HL-60 (cell line): Measurements from ENCODE around the gene GALK2.

ENCODE experiments used
- GABPA ChIP-seq: IDR thresholded peaks from 2 replicates; pipeline ENCODE4 v1.6.1; 2012; ENCODE audit warnings: low read depth
- POLR2AphosphoS5 ChIP-seq: IDR thresholded peaks from 2 replicates; pipeline ENCODE4 v1.6.1; 2012; ENCODE audit warnings: low read depth
- TF ChIP-seq, protein P1 (sequence below): IDR thresholded peaks from one replicate; pipeline ENCODE4 v1.5.1; 2011; ENCODE audit warnings: low read length, control low read depth, inconsistent platforms; ENCODE audit not compliant: insufficient read depth

DNA sequence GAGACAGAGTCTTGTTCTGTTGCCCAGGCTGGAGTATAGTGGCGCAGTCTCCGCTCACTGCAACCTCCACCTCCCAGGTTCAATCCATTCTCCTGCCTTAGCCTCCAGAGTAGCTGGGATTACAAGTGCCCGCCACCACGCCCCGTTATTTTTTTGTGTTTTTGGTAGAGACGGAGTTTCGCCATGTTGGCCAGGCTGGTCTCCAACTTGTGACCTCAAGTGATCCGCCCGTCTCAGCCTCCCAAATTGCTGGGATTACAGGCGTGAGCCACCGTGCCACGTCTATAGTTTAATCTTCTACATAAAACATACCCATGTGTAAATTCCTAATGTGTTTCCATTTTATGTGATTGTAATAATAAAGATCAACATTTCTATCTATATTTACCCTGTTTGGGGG is 1.7 kb downstream of the GALK2 start:
- TF ChIP-seq, protein P1, sequence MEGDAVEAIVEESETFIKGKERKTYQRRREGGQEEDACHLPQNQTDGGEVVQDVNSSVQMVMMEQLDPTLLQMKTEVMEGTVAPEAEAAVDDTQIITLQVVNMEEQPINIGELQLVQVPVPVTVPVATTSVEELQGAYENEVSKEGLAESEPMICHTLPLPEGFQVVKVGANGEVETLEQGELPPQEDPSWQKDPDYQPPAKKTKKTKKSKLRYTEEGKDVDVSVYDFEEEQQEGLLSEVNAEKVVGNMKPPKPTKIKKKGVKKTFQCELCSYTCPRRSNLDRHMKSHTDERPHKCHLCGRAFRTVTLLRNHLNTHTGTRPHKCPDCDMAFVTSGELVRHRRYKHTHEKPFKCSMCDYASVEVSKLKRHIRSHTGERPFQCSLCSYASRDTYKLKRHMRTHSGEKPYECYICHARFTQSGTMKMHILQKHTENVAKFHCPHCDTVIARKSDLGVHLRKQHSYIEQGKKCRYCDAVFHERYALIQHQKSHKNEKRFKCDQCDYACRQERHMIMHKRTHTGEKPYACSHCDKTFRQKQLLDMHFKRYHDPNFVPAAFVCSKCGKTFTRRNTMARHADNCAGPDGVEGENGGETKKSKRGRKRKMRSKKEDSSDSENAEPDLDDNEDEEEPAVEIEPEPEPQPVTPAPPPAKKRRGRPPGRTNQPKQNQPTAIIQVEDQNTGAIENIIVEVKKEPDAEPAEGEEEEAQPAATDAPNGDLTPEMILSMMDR = no peak
- TF ChIP-seq GABPA = no peak
- no peak; the same call in 1 of the 2 replicates for TF ChIP-seq POLR2AphosphoS5
